OCI-LY3 (cell line): ENCODE results near the gene PBRM1.

Experiments used
- CTCF ChIP-seq: fragments of 200-600, 300-600 bp; sonication (generic); IDR thresholded peaks from 2 replicates; pipeline ENCODE4 v1.5.1; 2014; ENCODE audit warnings: antibody characterized with exemption, low read length, low read depth
- EZH2phosphoT487 ChIP-seq: fragments of 200-600 bp; shearing (Covaris generic); IDR thresholded peaks from 2 replicates; pipeline ENCODE4 v1.6.1; 2018; ENCODE audit warnings: antibody characterized with exemption, mixed run types, low read depth

GRCh38 chr3:52704611-52705437, 19.1 kb upstream of the PBRM1 start:
- TF ChIP-seq CTCF (no peak), EZH2phosphoT487 (no peak)
